Mesothelial cell of epicardium (in vitro differentiated cells): ENCODE results near the gene CDK6. TPM values are rescaled to one million over a fixed set of nuclear protein-coding genes. Genes with fewer than 3 reads are reported as not detected.
A peak's percentile ranks its signal among the peaks of the same experiment; 100 is the strongest.

ENCODE experiments used
- DNase-seq, 2 experiments: peaks; one replicate each; pipeline ENCODE4 v3.0.0; 2021; ENCODE audit warnings: low spot score in 2 of 2; ENCODE audit not compliant: unreplicated experiment in 2 of 2
- H3K27ac Mint-ChIP-seq: 2 replicates; pipeline ENCODE4 v1.8.0; 2021; ENCODE audit warnings: mixed read lengths
- H3K27me3 Mint-ChIP-seq: 2 replicates; pipeline ENCODE4 v1.8.0; 2021; ENCODE audit warnings: low read depth, mixed read lengths
- H3K36me3 Mint-ChIP-seq: 2 replicates; pipeline ENCODE4 v1.8.0; 2021; ENCODE audit warnings: mixed read lengths
- H3K4me1 Mint-ChIP-seq: 2 replicates; pipeline ENCODE4 v1.8.0; 2021; ENCODE audit warnings: mixed read lengths
- H3K4me3 Mint-ChIP-seq: 2 replicates; pipeline ENCODE4 v1.8.0; 2021; ENCODE audit warnings: mild to moderate bottlenecking, moderate library complexity, mixed read lengths
- H3K9me3 Mint-ChIP-seq: 2 replicates; pipeline ENCODE4 v1.8.0; 2021; ENCODE audit warnings: mixed read lengths
- total RNA-seq: library from RNA; stranded (reverse); gene quantifications from 3 replicates; pipeline ENCODE4 v1.2.1, GENCODE V29; 2021
- TF ChIP-seq, protein P1 (sequence below): fragments of 200-600 bp; sonication (generic); IDR thresholded peaks from one replicate; pipeline ENCODE4 v1.5.0; 2021; ENCODE audit warnings: antibody characterized with exemption; ENCODE audit not compliant: unreplicated experiment

Gene CDK6
- total RNA-seq, 1 donor from 2014 or later = 138 TPM

DNA sequence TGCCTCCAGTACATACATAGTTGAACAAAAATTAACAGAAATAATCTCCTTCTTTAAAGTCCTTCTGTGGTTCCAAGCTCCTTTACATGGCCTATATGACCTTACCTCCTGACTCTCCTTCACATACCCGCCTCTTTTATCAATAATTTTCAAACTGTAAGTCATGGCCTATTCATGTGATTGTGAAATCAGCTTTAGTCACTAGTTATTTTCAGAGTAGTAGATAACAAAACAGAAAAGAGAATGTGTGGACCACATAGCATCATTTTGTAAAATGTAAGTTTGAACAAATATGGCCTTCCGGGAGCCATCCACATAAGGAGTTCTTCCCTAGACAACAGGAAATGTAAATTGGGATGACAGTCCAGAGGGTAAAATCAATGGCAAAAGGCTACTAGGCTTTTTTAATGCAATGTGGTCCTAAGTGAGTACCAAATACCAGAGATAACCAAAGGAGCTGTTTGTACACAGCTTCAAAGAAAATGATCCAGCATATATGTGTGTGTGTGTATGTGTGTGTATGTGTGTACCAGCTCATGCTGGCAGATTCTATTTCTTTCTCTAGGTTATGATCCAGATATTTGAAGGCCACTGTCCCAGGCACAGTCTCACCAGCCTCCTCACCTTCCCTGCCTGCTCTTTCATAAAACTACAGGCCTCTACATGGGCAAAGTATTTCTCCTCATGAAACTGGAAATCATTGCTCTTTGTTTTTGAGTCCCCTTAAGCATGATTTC, 233.9 kb downstream of the CDK6 start:
- no peak for DNase-seq
- no peaks in the 10 kb centered on the region for H3K4me1 Mint-ChIP-seq
- TF ChIP-seq, protein P1, sequence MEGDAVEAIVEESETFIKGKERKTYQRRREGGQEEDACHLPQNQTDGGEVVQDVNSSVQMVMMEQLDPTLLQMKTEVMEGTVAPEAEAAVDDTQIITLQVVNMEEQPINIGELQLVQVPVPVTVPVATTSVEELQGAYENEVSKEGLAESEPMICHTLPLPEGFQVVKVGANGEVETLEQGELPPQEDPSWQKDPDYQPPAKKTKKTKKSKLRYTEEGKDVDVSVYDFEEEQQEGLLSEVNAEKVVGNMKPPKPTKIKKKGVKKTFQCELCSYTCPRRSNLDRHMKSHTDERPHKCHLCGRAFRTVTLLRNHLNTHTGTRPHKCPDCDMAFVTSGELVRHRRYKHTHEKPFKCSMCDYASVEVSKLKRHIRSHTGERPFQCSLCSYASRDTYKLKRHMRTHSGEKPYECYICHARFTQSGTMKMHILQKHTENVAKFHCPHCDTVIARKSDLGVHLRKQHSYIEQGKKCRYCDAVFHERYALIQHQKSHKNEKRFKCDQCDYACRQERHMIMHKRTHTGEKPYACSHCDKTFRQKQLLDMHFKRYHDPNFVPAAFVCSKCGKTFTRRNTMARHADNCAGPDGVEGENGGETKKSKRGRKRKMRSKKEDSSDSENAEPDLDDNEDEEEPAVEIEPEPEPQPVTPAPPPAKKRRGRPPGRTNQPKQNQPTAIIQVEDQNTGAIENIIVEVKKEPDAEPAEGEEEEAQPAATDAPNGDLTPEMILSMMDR = no peak
- no peaks in the 10 kb centered on the region for H3K27me3 Mint-ChIP-seq
- H3K9me3 Mint-ChIP-seq = no peaks in the 10 kb centered on the region
- peaks cover 5% of the 10 kb centered on the region for H3K36me3 Mint-ChIP-seq
- no peak overlapping the region for H3K4me3 Mint-ChIP-seq
- H3K27ac Mint-ChIP-seq = no peak overlapping the region

DNA sequence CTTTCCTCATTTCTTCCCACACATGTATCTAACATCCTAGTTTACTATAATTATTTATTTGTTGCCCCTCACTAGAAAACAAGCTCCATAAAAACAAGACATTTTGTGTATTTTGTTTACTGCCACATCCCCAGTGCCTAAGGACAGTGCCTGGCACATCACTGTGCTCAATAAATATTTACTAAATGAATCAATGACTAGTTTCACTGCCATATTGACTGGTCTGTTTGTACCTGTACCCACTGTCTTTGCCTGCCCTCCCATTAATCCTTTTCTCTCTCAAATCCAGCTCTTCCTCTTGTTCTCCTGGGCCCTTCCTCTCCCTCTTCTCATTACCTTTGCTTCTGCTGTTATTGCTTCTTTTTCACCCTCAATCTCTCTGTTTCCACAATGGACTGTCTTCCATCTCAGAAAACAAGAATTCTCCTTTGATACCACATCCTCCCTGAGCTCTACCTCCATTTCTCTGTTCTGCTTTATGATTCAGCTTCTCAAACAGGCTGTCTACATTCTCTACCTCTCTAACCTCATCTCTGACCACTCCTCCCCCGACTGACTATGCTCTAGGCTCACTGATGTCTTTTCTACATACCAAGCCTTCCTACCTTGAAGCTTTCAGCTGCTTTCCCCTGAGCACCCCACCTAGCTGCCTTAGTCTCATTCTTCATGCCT, 237.9 kb downstream of the CDK6 start:
- H3K9me3 Mint-ChIP-seq = no peaks in the 10 kb centered on the region
- no peak for DNase-seq
- H3K27ac Mint-ChIP-seq = no peak overlapping the region
- no peaks in the 10 kb centered on the region for H3K4me1 Mint-ChIP-seq
- TF ChIP-seq, protein P1 = no peak
- no peaks in the 10 kb centered on the region for H3K36me3 Mint-ChIP-seq
- peaks cover 5% of the 10 kb centered on the region for H3K27me3 Mint-ChIP-seq
- H3K4me3 Mint-ChIP-seq = no peak overlapping the region

DNA sequence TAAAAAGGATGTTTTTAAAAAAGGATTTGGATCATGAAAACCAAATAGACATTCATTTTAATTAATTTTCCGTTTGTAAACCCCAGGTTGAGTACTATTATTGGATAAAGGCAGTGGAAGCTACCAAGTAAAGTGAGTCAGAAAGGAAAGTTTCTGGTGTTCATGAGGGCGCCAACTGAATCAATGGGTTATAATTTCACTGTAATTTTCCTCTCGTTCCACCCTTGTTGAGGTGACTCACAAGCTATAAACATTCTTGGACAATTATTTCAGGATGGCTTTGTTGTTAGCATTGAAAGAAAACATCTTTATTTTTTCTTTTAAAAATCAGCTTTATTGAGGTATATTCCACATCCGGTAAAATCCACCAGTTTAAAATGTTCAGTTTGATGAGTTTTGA, 241.1 kb downstream of the CDK6 start:
- no peak overlapping the region for H3K4me3 Mint-ChIP-seq
- no peaks in the 10 kb centered on the region for H3K4me1 Mint-ChIP-seq
- no peak for DNase-seq
- H3K9me3 Mint-ChIP-seq = no peaks in the 10 kb centered on the region
- H3K36me3 Mint-ChIP-seq = no peaks in the 10 kb centered on the region
- TF ChIP-seq, protein P1 = no peak
- peaks cover 26% of the 10 kb centered on the region for H3K27me3 Mint-ChIP-seq
- no peak overlapping the region for H3K27ac Mint-ChIP-seq

DNA sequence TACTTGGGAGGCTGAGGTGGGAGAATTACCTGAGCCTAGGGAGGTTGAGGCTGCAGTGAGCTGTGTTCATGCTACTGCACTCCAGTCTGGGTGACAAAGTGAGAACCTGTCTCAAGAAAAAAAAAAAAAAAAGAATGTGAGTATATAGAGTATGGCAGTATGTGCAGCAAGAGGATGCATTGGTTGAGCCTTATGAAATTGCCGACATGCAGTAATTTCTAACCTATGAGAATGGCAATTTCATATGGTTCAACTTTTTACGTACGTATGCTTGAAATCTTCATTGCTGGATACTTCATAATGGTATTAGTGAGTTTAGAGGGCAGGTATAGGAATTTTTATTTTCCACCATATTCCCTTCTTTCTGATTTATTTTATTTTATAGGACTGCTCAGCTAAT, 241.6 kb downstream of the CDK6 start:
- H3K9me3 Mint-ChIP-seq = no peaks in the 10 kb centered on the region
- DNase-seq = no peak
- TF ChIP-seq, protein P1 = no peak
- no peak overlapping the region for H3K4me3 Mint-ChIP-seq
- H3K36me3 Mint-ChIP-seq = no peaks in the 10 kb centered on the region
- H3K4me1 Mint-ChIP-seq = no peaks in the 10 kb centered on the region
- H3K27ac Mint-ChIP-seq = no peak overlapping the region
- peaks cover 26% of the 10 kb centered on the region for H3K27me3 Mint-ChIP-seq

DNA sequence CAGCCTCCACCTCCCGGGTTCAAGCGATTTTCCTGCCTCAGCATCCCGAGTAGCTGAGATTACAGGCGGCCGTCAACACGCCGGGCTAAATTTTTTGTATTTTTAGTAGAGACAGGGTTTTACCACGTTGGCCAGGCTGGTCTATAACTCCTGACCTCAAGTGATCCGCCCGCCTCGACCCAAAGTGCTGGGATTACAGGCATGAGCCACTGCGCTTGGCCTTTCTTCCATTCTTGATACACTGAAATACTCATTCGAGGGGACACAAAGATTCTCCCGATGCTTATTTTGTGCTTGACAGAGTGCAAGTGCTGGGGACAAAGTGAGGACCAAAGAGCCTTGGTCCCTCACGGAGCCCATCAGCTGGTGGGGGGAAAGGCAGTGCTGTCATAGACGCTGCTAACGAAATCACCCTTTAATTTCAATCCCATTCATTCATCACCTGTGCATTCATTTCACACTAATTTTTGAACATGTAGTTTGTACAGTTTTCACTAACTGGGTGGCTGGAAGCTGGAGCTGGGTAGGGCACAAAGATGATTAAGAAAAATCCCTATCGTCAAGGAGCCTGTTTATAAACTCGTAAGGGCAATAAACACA, 245.6 kb downstream of the CDK6 start:
- no peaks in the 10 kb centered on the region for H3K36me3 Mint-ChIP-seq
- H3K27me3 Mint-ChIP-seq = peaks cover 26% of the 10 kb centered on the region
- H3K4me3 Mint-ChIP-seq = peak overlapping the region; percentile 88
- H3K27ac Mint-ChIP-seq = no peak overlapping the region
- DNase-seq = no peak
- TF ChIP-seq, protein P1 = no peak
- no peaks in the 10 kb centered on the region for H3K9me3 Mint-ChIP-seq
- peaks cover 23% of the 10 kb centered on the region for H3K4me1 Mint-ChIP-seq
